Stimulated activated effector memory CD8-positive, alpha-beta T cell treated with anti-CD3 and anti-CD28 coated beads, Interleukin-12 subunit alpha, Interleukin-12 subunit beta, amount 100 ng/mL, for 72 hours (primary cell): ENCODE measurements around the gene EPHB3.
A peak's percentile ranks its signal among the peaks of the same experiment; 100 is the strongest.

Experiments
- ATAC-seq: fragments of 150-1000 bp; cut with Tn5 transposase; 2 replicates; pipeline ENCODE4 v1.10.0; 2021
- DNase-seq, 2 donors: peaks; one replicate each; pipeline ENCODE4 v3.0.0; 2021 to 2022; ENCODE audit warnings: low spot score in 2 of 2
- H3K27ac Mint-ChIP-seq: one replicate; pipeline ENCODE4 v1.8.0; 2022; ENCODE audit warnings: mild to moderate bottlenecking, mixed read lengths
- H3K36me3 Mint-ChIP-seq: one replicate; pipeline ENCODE4 v1.8.0; 2022; ENCODE audit warnings: mild to moderate bottlenecking, mixed read lengths
- H3K4me1 Mint-ChIP-seq: one replicate; pipeline ENCODE4 v1.8.0; 2022; ENCODE audit warnings: mixed read lengths
- H3K4me3 Mint-ChIP-seq: one replicate; pipeline ENCODE4 v1.8.0; 2022; ENCODE audit warnings: mild to moderate bottlenecking, mixed read lengths
- H3K9me3 Mint-ChIP-seq: one replicate; pipeline ENCODE4 v1.8.0; 2022; ENCODE audit warnings: mixed read lengths

Gene EPHB3

GRCh38 chr3:184566441-184567414 is 5.1 kb downstream of the EPHB3 start:
- Mint-ChIP-seq H3K36me3 (no peaks in the 10 kb centered on the region), H3K9me3 (no peaks in the 10 kb centered on the region), H3K27ac (no peak overlapping the region), H3K4me3 (no peak overlapping the region), H3K4me1 (no peaks in the 10 kb centered on the region)
- DNase-seq: no peak
- no peak for ATAC-seq

GRCh38 chr3:184567946-184568559 is 6.5 kb downstream of the EPHB3 start:
- H3K4me3 Mint-ChIP-seq: peak overlapping the region; percentile 25

GRCh38 chr3:184568560-184568923 is 7.0 kb downstream of the EPHB3 start:
- H3K36me3 Mint-ChIP-seq: no peaks in the 10 kb centered on the region
- peak overlapping the region; percentile 25 for H3K4me3 Mint-ChIP-seq
- ATAC-seq (no peak), DNase-seq (no peak)
- no peaks in the 10 kb centered on the region for H3K9me3 Mint-ChIP-seq
- no peak overlapping the region for H3K27ac Mint-ChIP-seq
- no peaks in the 10 kb centered on the region for H3K4me1 Mint-ChIP-seq

More at GRCh38 chr3:184567946-184568559, 6.5 kb downstream of the EPHB3 start:
- DNase-seq (no peak), ATAC-seq (no peak)
- no peaks in the 10 kb centered on the region for H3K9me3 Mint-ChIP-seq
- no peak overlapping the region for H3K27ac Mint-ChIP-seq
- H3K36me3 Mint-ChIP-seq: no peaks in the 10 kb centered on the region
- no peaks in the 10 kb centered on the region for H3K4me1 Mint-ChIP-seq

- no peak for ATAC-seq
Measured at GRCh38 chr3:184568924-184569829, 7.6 kb downstream of the EPHB3 start.

GRCh38 chr3:184570035-184570434 is 8.4 kb downstream of the EPHB3 start:
- no peaks in the 10 kb centered on the region for H3K4me1 Mint-ChIP-seq
- H3K9me3 Mint-ChIP-seq: no peaks in the 10 kb centered on the region
- H3K36me3 Mint-ChIP-seq: no peaks in the 10 kb centered on the region
- H3K27ac Mint-ChIP-seq: no peak overlapping the region
- H3K4me3 Mint-ChIP-seq: peak overlapping the region; percentile 25
- ATAC-seq: no peak
- DNase-seq: no peak

More at GRCh38 chr3:184568924-184569829, 7.6 kb downstream of the EPHB3 start:
- H3K4me3 Mint-ChIP-seq: peak overlapping the region; percentile 25
- DNase-seq: no peak
- H3K27ac Mint-ChIP-seq: no peak overlapping the region
- H3K9me3 Mint-ChIP-seq: no peaks in the 10 kb centered on the region
- H3K36me3 Mint-ChIP-seq: no peaks in the 10 kb centered on the region
- no peaks in the 10 kb centered on the region for H3K4me1 Mint-ChIP-seq

GRCh38 chr3:184570489-184570888 is 8.9 kb downstream of the EPHB3 start:
- no peaks in the 10 kb centered on the region for H3K4me1 Mint-ChIP-seq
- H3K27ac Mint-ChIP-seq: no peak overlapping the region
- no peaks in the 10 kb centered on the region for H3K36me3 Mint-ChIP-seq
- H3K4me3 Mint-ChIP-seq: no peak overlapping the region
- DNase-seq (no peak), ATAC-seq (no peak)
- H3K9me3 Mint-ChIP-seq: no peaks in the 10 kb centered on the region

GRCh38 chr3:184571750-184572377 is 10.3 kb downstream of the EPHB3 start:
- Mint-ChIP-seq H3K36me3 (no peaks in the 10 kb centered on the region), H3K9me3 (no peaks in the 10 kb centered on the region), H3K4me3 (no peak overlapping the region), H3K4me1 (no peaks in the 10 kb centered on the region), H3K27ac (peak overlapping the region; percentile 30)
- ATAC-seq (no peak), DNase-seq (no peak)

- DNase-seq (no peak), ATAC-seq (no peak)
- H3K9me3 Mint-ChIP-seq: no peaks in the 10 kb centered on the region
- no peaks in the 10 kb centered on the region for H3K36me3 Mint-ChIP-seq
- H3K27ac Mint-ChIP-seq: no peak overlapping the region
- H3K4me1 Mint-ChIP-seq: no peaks in the 10 kb centered on the region
- no peak overlapping the region for H3K4me3 Mint-ChIP-seq
Measured at GRCh38 chr3:184572633-184573270, 11.2 kb downstream of the EPHB3 start.

- DNase-seq: no peak
- no peaks in the 10 kb centered on the region for H3K9me3 Mint-ChIP-seq
- no peak overlapping the region for H3K27ac Mint-ChIP-seq
- ATAC-seq: no peak
- no peak overlapping the region for H3K4me3 Mint-ChIP-seq
- H3K36me3 Mint-ChIP-seq: no peaks in the 10 kb centered on the region
- no peaks in the 10 kb centered on the region for H3K4me1 Mint-ChIP-seq
Measured at GRCh38 chr3:184574515-184575417, 13.2 kb downstream of the EPHB3 start.

- no peak overlapping the region for H3K27ac Mint-ChIP-seq
- ATAC-seq: no peak
Measured at GRCh38 chr3:184575701-184576100, 14.1 kb downstream of the EPHB3 start.

GRCh38 chr3:184576457-184577240 is 15.1 kb downstream of the EPHB3 start:
- ATAC-seq (no peak), DNase-seq (no peak)
- Mint-ChIP-seq H3K36me3 (no peaks in the 10 kb centered on the region), H3K4me3 (no peak overlapping the region), H3K9me3 (no peaks in the 10 kb centered on the region), H3K27ac (no peak overlapping the region), H3K4me1 (no peaks in the 10 kb centered on the region)

More at GRCh38 chr3:184575701-184576100, 14.1 kb downstream of the EPHB3 start:
- H3K36me3 Mint-ChIP-seq: no peaks in the 10 kb centered on the region
- no peak overlapping the region for H3K4me3 Mint-ChIP-seq
- no peaks in the 10 kb centered on the region for H3K4me1 Mint-ChIP-seq
- no peaks in the 10 kb centered on the region for H3K9me3 Mint-ChIP-seq
- no peak for DNase-seq

- no peaks in the 10 kb centered on the region for H3K36me3 Mint-ChIP-seq
- no peak for DNase-seq
- no peak overlapping the region for H3K4me3 Mint-ChIP-seq
- no peak for ATAC-seq
- H3K27ac Mint-ChIP-seq: no peak overlapping the region
- no peaks in the 10 kb centered on the region for H3K9me3 Mint-ChIP-seq
- H3K4me1 Mint-ChIP-seq: peaks cover 3% of the 10 kb centered on the region
Measured at GRCh38 chr3:184577546-184577945, 16.0 kb downstream of the EPHB3 start.

- no peak overlapping the region for H3K4me3 Mint-ChIP-seq
- no peaks in the 10 kb centered on the region for H3K36me3 Mint-ChIP-seq
- peaks cover 10% of the 10 kb centered on the region for H3K4me1 Mint-ChIP-seq
- DNase-seq (no peak), ATAC-seq (no peak)
- no peaks in the 10 kb centered on the region for H3K9me3 Mint-ChIP-seq
- H3K27ac Mint-ChIP-seq: no peak overlapping the region
Measured at GRCh38 chr3:184578218-184578617, 16.6 kb downstream of the EPHB3 start.
